ENCODE results near the gene EIF2B5. TPM values are rescaled to one million over a fixed set of nuclear protein-coding genes. Genes with fewer than 3 reads are reported as not detected.

EIF2B5 gene
- total RNA-seq, 2 experiments from 2014 or later, result 49.6 to 51.5 TPM

- peak within 1 kb of the TSS; percentile 96 for H3K4me3 Mint-ChIP-seq
- intact Hi-C loops (cut with micrococcal nuclease), result loop anchor here (1.0 kb wide), 4 partner anchors 12 to 128 kb away; partner anchors contain the start of genes AP2M1, EIF2B5, EIF4G1 and PSMD2
- no peak for DNase-seq
- H3K9me3 Mint-ChIP-seq, result no peaks in the 10 kb centered on the region
- peaks cover 48% of the 10 kb centered on the region for H3K36me3 Mint-ChIP-seq
- ChIA-PET POLR2A (interaction anchor here (0.6 to 1.9 kb wide), 5 partner anchors 12 to 149 kb away, joined by 3 to 6 read pairs (median 4); partner anchors contain the start of genes AP2M1, DVL3, EEF1AKMT4 and EIF2B5), CTCF (interaction anchor here (0.7 to 2.3 kb wide), 8 partner anchors 41 to 291 kb away, joined by 3 to 8 read pairs (median 4); partner anchors contain the start of genes ABCC5 and EEF1AKMT4)
- H3K4me1 Mint-ChIP-seq (ENCODE audit: low read depth), result peaks cover 29% of the 10 kb centered on the region
- H3K27ac Mint-ChIP-seq, result peak within 1 kb of the TSS; percentile 92
- no peaks in the 10 kb centered on the region for H3K27me3 Mint-ChIP-seq
These were observed 51.2 kb downstream of the EIF2B5 start, which contains the start of gene ABCF3 for GRCh38 chr3:184186184-184186901. ABCF3 (plus strand) TSS chr3:184186199; CDS start chr3:184186208, 9 bp downstream.

- H3K36me3 Mint-ChIP-seq, result peaks cover 44% of the 10 kb centered on the region
- no peaks in the 10 kb centered on the region for H3K9me3 Mint-ChIP-seq
- peak overlapping the region; percentile 92 for H3K27ac Mint-ChIP-seq
- ChIA-PET POLR2A (interaction anchor here (1.6 kb wide), 1 partner anchor 52 kb away, joined by 5 read pairs; the partner anchor contains the start of gene EIF2B5), CTCF (interaction anchor here (0.7 to 2.3 kb wide), 7 partner anchors 41 to 291 kb away, joined by 3 to 8 read pairs (median 4); partner anchors contain the start of genes ABCC5 and EEF1AKMT4)
- H3K4me3 Mint-ChIP-seq, result peak overlapping the region; percentile 96
- H3K4me1 Mint-ChIP-seq (ENCODE audit: low read depth), result peaks cover 29% of the 10 kb centered on the region
- no peak for DNase-seq
- intact Hi-C loops (cut with micrococcal nuclease), result loop anchor here (1.0 kb wide), 4 partner anchors 13 to 127 kb away; partner anchors contain the start of genes AP2M1, EIF2B5, EIF4G1 and PSMD2
- no peaks in the 10 kb centered on the region for H3K27me3 Mint-ChIP-seq
These were observed 51.7 kb downstream of the EIF2B5 start for GRCh38 chr3:184186902-184187207.

- ChIA-PET CTCF (interaction anchor here (1.8 kb wide), 1 partner anchor 40 kb away, joined by 5 read pairs; no protein-coding TSS in a partner anchor), POLR2A (no interaction called here)
- Mint-ChIP-seq H3K27ac (no peak overlapping the region), H3K4me1 (ENCODE audit: low read depth) (peaks cover 29% of the 10 kb centered on the region), H3K4me3 (no peak overlapping the region), H3K36me3 (peaks cover 42% of the 10 kb centered on the region), H3K27me3 (no peaks in the 10 kb centered on the region), H3K9me3 (no peaks in the 10 kb centered on the region)
- DNase-seq, result no peak
- intact Hi-C loops (cut with micrococcal nuclease), result no loop called here
These were observed 52.9 kb downstream of the EIF2B5 start for GRCh38 chr3:184188080-184188479.

- no peaks in the 10 kb centered on the region for H3K9me3 Mint-ChIP-seq
- POLR2A ChIA-PET, result no interaction called here
- intact Hi-C loops (cut with micrococcal nuclease), result no loop called here
- DNase-seq, result no peak
- no peaks in the 10 kb centered on the region for H3K27me3 Mint-ChIP-seq
- peaks cover 44% of the 10 kb centered on the region for H3K36me3 Mint-ChIP-seq
- no peak overlapping the region for H3K27ac Mint-ChIP-seq
- H3K4me3 Mint-ChIP-seq, result no peak overlapping the region
- CTCF ChIA-PET, result interaction anchor here (1.8 kb wide), 1 partner anchor 38 kb away, joined by 5 read pairs; no protein-coding TSS in a partner anchor
- H3K4me1 Mint-ChIP-seq (ENCODE audit: low read depth), result peaks cover 29% of the 10 kb centered on the region
These were observed 54.3 kb downstream of the EIF2B5 start for GRCh38 chr3:184189421-184189820.

GRCh38 chr3:184192889-184193288 is 57.7 kb downstream of the EIF2B5 start:
- intact Hi-C loops (cut with micrococcal nuclease), result no loop called here
- Mint-ChIP-seq H3K36me3 (peaks cover 43% of the 10 kb centered on the region), H3K4me1 (ENCODE audit: low read depth) (peaks cover 8% of the 10 kb centered on the region), H3K27me3 (no peaks in the 10 kb centered on the region), H3K4me3 (no peak overlapping the region), H3K9me3 (no peaks in the 10 kb centered on the region), H3K27ac (no peak overlapping the region)
- POLR2A ChIA-PET, result no interaction called here
- CTCF ChIA-PET, result no interaction called here
- DNase-seq, result no peak

- ChIA-PET CTCF (interaction anchor here (1.2 kb wide), 1 partner anchor 34 kb away, joined by 4 read pairs; no protein-coding TSS in a partner anchor), POLR2A (no interaction called here)
- H3K4me3 Mint-ChIP-seq, result no peak overlapping the region
- H3K27me3 Mint-ChIP-seq, result no peaks in the 10 kb centered on the region
- peaks cover 38% of the 10 kb centered on the region for H3K36me3 Mint-ChIP-seq
- H3K9me3 Mint-ChIP-seq, result no peaks in the 10 kb centered on the region
- H3K4me1 Mint-ChIP-seq (ENCODE audit: low read depth), result peaks cover 4% of the 10 kb centered on the region
- DNase-seq, result no peak
- no peak overlapping the region for H3K27ac Mint-ChIP-seq
- intact Hi-C loops (cut with micrococcal nuclease), result no loop called here
These were observed 58.9 kb downstream of the EIF2B5 start for GRCh38 chr3:184193991-184194539.

Other genes starting within 250 kb of the EIF2B5 start
- gene ABCC5, start 117.5 kb upstream of the EIF2B5 start, total RNA-seq, result 10 to 100 TPM; 13.3 to 15.6 TPM
- gene HTR3D, start 103.6 kb upstream of the EIF2B5 start, total RNA-seq, result not detected
- gene HTR3C, start 82.3 kb upstream of the EIF2B5 start, total RNA-seq, result not detected
- gene HTR3E, start 38.3 kb upstream of the EIF2B5 start, total RNA-seq, result not detected
- 10 to 100 TPM; 28.5 to 32.4 TPM for gene DVL3, start 20.0 kb downstream of the EIF2B5 start, total RNA-seq
- 100 to 1,000 TPM; 218 to 221 TPM for gene AP2M1, start 39.5 kb downstream of the EIF2B5 start, total RNA-seq
- gene ABCF3, start 50.8 kb downstream of the EIF2B5 start, total RNA-seq, result 10 to 100 TPM; 41.2 to 48.7 TPM
- not detected for gene VWA5B2, start 94.2 kb downstream of the EIF2B5 start, total RNA-seq
- 10 to 100 TPM; 31.6 to 34.1 TPM for gene ALG3, start 113.6 kb downstream of the EIF2B5 start, total RNA-seq
- 1 to 10 TPM; 3.5 to 4.4 TPM for gene EEF1AKMT4, start 114.3 kb downstream of the EIF2B5 start, total RNA-seq
- gene CAMK2N2, start 126.2 kb downstream of the EIF2B5 start, total RNA-seq, result under 1 TPM; 0.21 to 0.51 TPM
- gene ECE2, start 140.7 kb downstream of the EIF2B5 start, total RNA-seq, result not detected
- gene PSMD2, start 163.9 kb downstream of the EIF2B5 start, total RNA-seq, result 100 to 1,000 TPM; 246 to 257 TPM
- 100 to 1,000 TPM; 410 to 432 TPM for gene EIF4G1, start 179.2 kb downstream of the EIF2B5 start, total RNA-seq
- 1 to 10 TPM; 7.0 to 8.9 TPM for gene FAM131A, start 202.2 kb downstream of the EIF2B5 start, total RNA-seq
- gene CLCN2, start 226.2 kb downstream of the EIF2B5 start, total RNA-seq, result 1 to 10 TPM; 3.2 to 3.7 TPM
- 100 to 1,000 TPM in 1 of 2 experiments, 10 to 100 TPM in 1; 100.0 to 103 TPM for gene POLR2H, start 226.4 kb downstream of the EIF2B5 start, total RNA-seq
- gene THPO, start 242.8 kb downstream of the EIF2B5 start, total RNA-seq, result not detected
- gene CHRD, start 244.7 kb downstream of the EIF2B5 start, total RNA-seq, result under 1 TPM in 1 of 2 experiments, not detected in 1; 0.21 TPM

Measured in activated CD4-positive, alpha-beta memory T cell treated with anti-CD3 and anti-CD28 coated beads for 36 hours (primary cell).